GM21390 (cell line): ENCODE data around the gene TM9SF1.
A peak's percentile ranks its signal among the peaks of the same experiment; 100 is the strongest.

Experiments
- ATAC-seq: cut with Tn5 transposase; IDR thresholded peaks from one replicate; pipeline ENCODE4 v1.9.1; 2021; ENCODE audit not compliant: unreplicated experiment

Gene TM9SF1, protein sequence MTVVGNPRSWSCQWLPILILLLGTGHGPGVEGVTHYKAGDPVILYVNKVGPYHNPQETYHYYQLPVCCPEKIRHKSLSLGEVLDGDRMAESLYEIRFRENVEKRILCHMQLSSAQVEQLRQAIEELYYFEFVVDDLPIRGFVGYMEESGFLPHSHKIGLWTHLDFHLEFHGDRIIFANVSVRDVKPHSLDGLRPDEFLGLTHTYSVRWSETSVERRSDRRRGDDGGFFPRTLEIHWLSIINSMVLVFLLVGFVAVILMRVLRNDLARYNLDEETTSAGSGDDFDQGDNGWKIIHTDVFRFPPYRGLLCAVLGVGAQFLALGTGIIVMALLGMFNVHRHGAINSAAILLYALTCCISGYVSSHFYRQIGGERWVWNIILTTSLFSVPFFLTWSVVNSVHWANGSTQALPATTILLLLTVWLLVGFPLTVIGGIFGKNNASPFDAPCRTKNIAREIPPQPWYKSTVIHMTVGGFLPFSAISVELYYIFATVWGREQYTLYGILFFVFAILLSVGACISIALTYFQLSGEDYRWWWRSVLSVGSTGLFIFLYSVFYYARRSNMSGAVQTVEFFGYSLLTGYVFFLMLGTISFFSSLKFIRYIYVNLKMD

GRCh38 chr14:24195186-24196070 lies at the start of gene TM9SF1:
TSS of gene TM9SF1 (minus strand) at chr14:24195441. CDS start at chr14:24195019, 422 bp downstream.
- peak; percentile 81 for ATAC-seq

GRCh38 chr14:24243336-24243836 lies 48.1 kb upstream of the TM9SF1 start:
- ATAC-seq = no peak

GRCh38 chr14:24241829-24242443 lies 46.7 kb upstream of the TM9SF1 start:
- peak; percentile 77 for ATAC-seq

DNA sequence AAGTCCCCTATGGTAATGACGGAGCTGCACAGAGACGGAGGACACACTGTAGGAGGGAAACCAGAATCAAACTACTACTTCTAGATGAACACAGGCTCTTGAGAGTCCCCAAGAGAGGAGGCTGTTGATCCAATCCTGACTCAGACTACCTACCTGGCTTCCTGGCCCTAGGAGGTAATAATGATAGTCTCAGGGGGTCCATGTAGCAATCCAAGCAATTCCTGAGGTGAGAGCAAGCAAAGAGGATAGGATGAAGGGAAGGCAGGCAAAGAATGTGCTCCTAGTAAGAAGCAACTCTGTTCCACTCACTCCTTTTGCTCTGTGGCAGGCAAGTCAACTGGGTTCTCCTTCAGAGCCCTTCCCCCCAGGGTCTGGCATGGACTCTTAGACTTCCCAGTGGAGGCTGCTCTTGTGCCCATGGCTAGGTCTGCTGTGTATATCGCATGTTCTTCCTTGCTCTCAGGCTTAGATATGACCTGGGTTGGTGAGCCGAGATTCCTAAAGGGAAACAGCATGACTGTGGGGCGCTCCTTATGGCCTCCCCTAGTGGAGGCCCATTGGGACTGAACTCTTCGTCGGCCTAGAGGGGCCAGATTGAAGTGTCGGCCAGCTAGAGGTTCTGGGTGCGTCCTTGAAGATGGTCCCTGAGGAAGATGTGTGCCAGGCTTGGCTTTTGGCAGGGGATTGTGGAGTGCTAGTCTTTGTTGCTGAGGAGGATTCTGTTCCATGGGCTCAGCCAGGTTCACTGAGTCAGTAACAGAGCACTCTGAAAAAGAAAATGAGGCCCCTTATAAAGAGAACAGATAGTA lies 45.1 kb upstream of the TM9SF1 start:
- no peak for ATAC-seq

DNA sequence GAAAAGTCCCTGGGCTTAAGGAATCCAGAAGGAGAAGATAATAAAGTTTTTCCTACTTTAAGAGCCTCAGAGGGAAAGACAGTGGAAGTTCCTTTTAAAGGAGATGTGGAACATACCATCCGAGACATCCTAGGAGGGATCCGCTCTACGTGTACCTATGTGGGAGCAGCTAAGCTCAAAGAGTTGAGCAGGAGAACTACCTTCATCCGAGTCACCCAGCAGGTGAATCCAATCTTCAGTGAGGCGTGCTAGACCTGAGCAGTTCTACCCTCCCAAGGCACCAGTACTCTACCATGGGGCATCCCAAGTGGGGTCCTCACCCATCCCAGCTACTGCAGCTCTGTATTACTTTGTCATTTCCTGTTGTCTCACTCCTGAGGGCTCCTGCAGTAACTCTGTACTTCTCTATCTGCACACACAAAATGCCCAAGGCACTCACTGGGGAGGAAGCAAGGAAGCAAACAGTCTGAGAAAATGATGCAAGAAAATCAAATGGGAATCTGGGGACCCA lies 43.3 kb upstream of the TM9SF1 start:
- ATAC-seq = no peak

- ATAC-seq = no peak
Measured at GRCh38 chr14:24238123-24238522, 42.9 kb upstream of the TM9SF1 start.

GRCh38 chr14:24237463-24237955 lies 42.3 kb upstream of the TM9SF1 start:
- no peak for ATAC-seq

DNA sequence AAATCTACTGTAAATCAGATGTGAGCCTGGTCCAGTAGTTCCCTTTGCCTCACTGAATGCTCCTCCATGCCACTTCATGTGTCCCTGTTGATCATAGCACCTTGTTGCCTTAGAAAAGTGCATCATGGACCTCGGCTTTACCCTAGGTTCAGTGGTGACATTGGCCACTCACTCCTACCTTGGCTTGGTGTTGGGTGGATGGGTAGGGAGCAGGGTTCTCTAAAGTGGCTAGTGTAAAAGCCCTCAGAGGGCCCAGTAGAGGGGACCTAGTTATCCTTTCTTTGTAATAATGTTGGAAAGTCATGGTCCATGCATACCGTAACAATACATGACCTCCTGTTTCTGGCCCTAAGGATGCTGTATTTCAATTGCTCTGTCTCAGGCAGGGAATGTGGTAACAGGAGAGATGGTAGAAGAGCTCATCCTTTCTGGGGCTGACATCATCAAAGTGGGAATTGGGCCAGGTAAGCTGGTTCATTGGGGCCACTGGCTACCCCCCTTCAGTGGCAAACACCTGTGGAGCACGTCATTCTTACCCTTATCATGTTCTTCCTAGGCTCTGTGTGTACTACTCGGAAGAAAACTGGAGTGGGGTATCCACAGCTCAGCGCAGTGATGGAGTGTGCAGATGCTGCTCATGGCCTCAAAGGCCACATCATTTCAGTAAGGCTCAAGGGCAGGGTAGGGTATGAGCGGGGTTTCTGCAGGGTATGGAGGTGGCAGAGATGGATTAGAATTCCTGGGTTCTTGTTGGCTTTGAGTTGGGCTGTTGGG lies 41.6 kb upstream of the TM9SF1 start:
- no peak for ATAC-seq

DNA sequence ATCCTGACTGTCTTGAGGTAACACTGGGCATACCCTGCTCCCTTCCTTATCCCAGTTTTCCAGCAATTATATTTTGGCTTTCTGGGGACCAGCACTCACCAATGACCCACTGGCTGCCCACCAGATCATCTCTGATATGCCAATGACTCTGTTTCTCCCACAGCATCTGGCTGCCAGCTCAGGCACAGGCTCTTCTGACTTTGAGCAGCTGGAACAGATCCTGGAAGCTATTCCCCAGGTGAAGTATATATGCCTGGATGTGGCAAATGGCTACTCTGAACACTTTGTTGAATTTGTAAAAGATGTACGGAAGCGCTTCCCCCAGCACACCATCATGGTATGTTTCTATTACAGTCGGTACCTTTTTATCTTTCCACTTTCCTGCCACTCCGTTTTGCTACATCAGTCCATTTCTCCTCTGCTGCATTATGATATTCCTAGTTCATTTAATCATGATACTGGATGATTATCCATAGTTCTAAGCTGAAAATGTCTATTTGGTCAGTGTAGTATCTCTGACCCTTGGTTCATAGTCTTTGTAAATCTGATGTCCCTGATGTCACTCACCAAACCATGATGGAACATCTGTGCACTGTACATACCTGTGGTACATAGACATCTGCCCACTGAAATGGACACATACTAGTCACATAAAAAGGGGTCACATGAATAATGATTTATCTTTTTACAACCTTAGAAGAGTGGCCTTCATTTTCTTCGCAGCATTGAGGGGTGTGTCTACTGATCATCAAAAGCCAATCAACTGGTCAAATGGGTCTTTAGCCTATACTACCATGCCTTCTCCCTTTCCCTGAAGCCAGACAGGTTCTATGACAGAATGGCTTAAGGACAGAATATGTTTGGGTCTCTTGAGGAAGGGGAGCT lies 40.8 kb upstream of the TM9SF1 start:
- no peak for ATAC-seq

- no peak for ATAC-seq
Measured at GRCh38 chr14:24234095-24235005, 39.1 kb upstream of the TM9SF1 start.

GRCh38 chr14:24233538-24233866 lies 38.3 kb upstream of the TM9SF1 start:
- no peak for ATAC-seq

DNA sequence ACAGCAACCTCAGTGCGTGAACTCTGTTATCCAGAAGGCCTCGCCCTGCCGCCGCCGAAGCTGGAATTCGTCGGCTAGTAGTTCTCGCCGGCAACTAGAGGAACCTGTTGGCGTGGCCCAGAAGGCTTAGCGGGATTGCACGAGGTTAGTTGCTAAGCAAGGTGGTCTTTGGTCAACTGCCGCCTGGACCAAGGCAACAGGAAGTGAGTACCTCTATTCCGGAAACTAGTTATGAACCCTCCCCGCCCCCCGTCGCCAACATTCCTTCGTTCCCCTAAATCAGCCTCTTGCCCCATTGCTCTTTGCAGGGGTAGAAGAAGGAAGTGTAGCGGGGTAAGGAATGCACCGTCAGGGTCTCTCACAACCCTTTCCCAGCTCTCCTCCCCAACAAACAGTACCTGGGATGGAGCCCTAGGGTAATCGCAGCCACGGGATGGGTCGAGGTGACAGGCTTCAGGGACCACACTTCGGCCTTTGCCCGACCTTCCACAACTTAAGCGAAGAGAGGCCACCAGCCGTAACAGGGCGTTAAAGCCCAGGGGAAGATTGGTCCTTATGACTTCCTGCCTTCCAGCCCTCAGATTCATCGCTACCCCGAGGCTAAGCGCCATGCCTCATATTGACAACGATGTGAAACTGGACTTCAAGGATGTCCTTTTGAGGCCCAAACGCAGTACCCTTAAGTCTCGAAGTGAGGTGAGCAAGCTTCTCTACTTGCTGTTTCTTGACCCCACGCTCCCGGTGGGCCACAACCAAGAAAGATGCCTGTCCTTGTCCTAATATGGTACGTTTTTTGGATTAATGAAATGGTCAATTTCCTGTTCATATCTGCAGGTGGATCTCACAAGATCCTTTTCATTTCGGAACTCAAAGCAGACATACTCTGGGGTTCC lies 37.6 kb upstream of the TM9SF1 start, which contains the start of gene GMPR2:
Gene GMPR2, plus strand, starts transcription at position 285 of the 893 bp plus-strand sequence. Its CDS starts 325 bp downstream, at position 610.
- ATAC-seq = peak; percentile 70

- peak; percentile 78 for ATAC-seq
Measured at GRCh38 chr14:24232121-24232644, 36.9 kb upstream of the TM9SF1 start, which contains the start of gene NEDD8. TSS of gene NEDD8 (minus strand) at chr14:24232367. CDS start at chr14:24232267, 100 bp downstream.

DNA sequence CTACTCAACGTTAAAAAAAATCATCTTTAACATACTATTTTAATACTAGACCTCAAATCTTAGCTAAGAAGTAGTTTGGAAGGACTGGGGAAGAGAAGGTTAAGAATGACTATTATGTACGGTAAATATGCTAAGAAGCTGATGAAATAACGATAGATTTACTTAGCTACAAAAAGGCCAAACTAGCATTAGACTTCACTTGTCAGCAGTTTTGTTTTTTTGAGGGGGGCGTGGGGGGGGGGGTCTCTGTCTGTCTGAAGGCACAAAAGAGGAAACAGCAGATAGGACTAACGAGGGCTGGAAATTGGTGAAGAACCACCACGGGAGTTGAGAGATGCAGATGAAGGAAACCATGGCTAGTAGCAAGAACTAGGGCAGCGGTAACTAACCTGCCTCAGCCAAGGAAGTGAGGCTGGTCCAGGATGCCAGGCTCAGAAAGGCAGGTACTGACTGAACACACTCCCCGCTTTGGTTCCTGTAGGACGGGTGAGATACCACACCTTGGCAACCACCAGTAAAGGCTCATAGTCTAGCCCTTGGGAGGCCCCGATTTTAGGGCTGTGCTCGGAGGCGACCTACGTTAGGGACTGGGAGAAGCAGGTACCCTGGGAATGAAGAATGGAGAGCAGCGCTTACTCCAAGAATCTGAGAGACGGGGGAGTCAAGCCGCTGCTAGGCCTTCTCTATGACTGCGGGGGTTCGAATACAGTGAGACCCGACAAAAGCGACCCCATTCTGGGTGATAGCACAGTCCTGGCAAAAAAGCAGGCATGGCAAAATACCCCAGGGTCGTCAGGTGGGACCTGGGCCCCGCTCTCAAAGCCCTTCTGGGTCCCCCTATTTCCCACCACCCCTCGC lies 36.3 kb upstream of the TM9SF1 start:
- no peak for ATAC-seq

GRCh38 chr14:24228902-24229301 lies 33.7 kb upstream of the TM9SF1 start:
- no peak for ATAC-seq
